Spleen (tissue), 11 donors: ENCODE data around the gene PEAR1. TPM values are rescaled to one million over a fixed set of nuclear protein-coding genes. Genes with fewer than 3 reads are reported as not detected.
A peak's percentile ranks its signal among the peaks of the same experiment; 100 is the strongest.

Source experiments
- DNase-seq: peaks from one replicate; pipeline ENCODE4 v3.0.0-alpha.2; 2020
- H3K27ac ChIP-seq, 8 donors: fragments of 200-600 bp; sonication (generic) in 7 of 8; 1 replicate in 4 of 8; 2 replicates in 4 of 8; pipeline versions ENCODE4 v1.5.0 to v1.8.0; 2016 to 2021; ENCODE audit warnings: inconsistent platforms in 4 of 8, mild to moderate bottlenecking in 4 of 8, moderate library complexity in 1 of 8
- H3K27me3 ChIP-seq, 7 donors: fragments of 200-600 bp; sonication (generic) in 6 of 7; replicated peaks in 1 of 7; 1 replicate in 4 of 7; 2 replicates in 3 of 7; pipeline versions ENCODE4 v1.5.0 to v1.8.0; 2016 to 2021; ENCODE audit warnings: inconsistent platforms in 3 of 7, mild to moderate bottlenecking in 1 of 7
- H3K36me3 ChIP-seq, 6 donors: fragments of 200-600 bp; sonication (generic) in 5 of 6; 1 replicate in 4 of 6; 2 replicates in 2 of 6; pipeline versions ENCODE4 v1.5.0 to v1.8.0; 2016 to 2021; ENCODE audit warnings: inconsistent platforms in 2 of 6
- H3K4me1 ChIP-seq, 6 donors: fragments of 200-600 bp; sonication (generic) in 5 of 6; 1 replicate in 3 of 6; 2 replicates in 3 of 6; pipeline versions ENCODE4 v1.5.0 to v1.8.0; 2016 to 2021; ENCODE audit warnings: inconsistent platforms in 3 of 6
- H3K4me3 ChIP-seq, 8 donors: fragments of 200-600 bp; sonication (generic) in 7 of 8; 1 replicate in 4 of 8; 2 replicates in 4 of 8; pipeline versions ENCODE4 v1.5.0 to v1.8.0; 2016 to 2021; ENCODE audit warnings: inconsistent platforms in 4 of 8, mild to moderate bottlenecking in 4 of 8, moderate library complexity in 2 of 8
- H3K9me3 ChIP-seq, 8 donors: fragments of 200-600 bp; sonication (generic) in 7 of 8; 1 replicate in 4 of 8; 2 replicates in 4 of 8; pipeline versions ENCODE4 v1.5.0 to v1.8.0; 2016 to 2021; ENCODE audit warnings: inconsistent platforms in 4 of 8
- POLR2A ChIP-seq, 3 donors: fragments of 450-650 bp; IDR thresholded peaks; one replicate each; pipeline ENCODE4 v1.5.1; 2017; ENCODE audit warnings: antibody characterized with exemption in 3 of 3, mild to moderate bottlenecking in 1 of 3
- POLR2AphosphoS5 ChIP-seq, 3 donors: sonication (generic); formaldehyde crosslinking; IDR thresholded peaks; one replicate each; pipeline ENCODE4 v1.5.1; 2017; ENCODE audit warnings: antibody characterized with exemption in 3 of 3
- WGBS, 5 donors: extraction: QIAGEN DNeasy Blood & Tissue Kit in 3 of 5; methylation state at CpG; one replicate each; pipeline versions ENCODE4 v1.1.5 to v1.1.7; 2013 to 2018; 5-methylcytosine and 5-hydroxymethylcytosine counted together
- intact Hi-C: fragments of 100-400 bp; cut with DNase I; formaldehyde crosslinking; loops from one replicate; pipeline ENCODE4 v1.15.0; 2023; ENCODE audit warnings: low total_unique reads
- polyA plus RNA-seq, 3 donors: library from polyadenylated mRNA; stranded (reverse); fragments of 200-250 nt; gene quantifications; one replicate each; pipeline ENCODE4 v1.2.1, GENCODE V29; 2013
- total RNA-seq, 7 donors: library from RNA; depleted of rRNA in 3 of 7; stranded (reverse); fragments of >200 nt in 3 of 7; fragmentation: NEBNext Ultra II Directional in 4 of 7; extraction: Animal tissue kit (Norgen Biotek cat#: 25700) in 4 of 7; gene quantifications; one replicate each; pipeline versions ENCODE4 v1.1.0 to v1.2.1, GENCODE V29; 2016 to 2021
- TF ChIP-seq, protein P1 (sequence below), 11 experiments: fragments of 200-600 bp in 7 of 11; fragments of 450-650 bp in 4 of 11; sonication (generic) in 4 of 11; IDR thresholded peaks in 8 of 11; conservative IDR thresholded peaks in 3 of 11; 1 replicate in 7 of 11; 2 replicates in 4 of 11; pipeline versions ENCODE4 v1.4.0 to v1.8.0; 2016 to 2021; ENCODE audit warnings: antibody characterized with exemption in 11 of 11, inconsistent platforms in 4 of 11, mild to moderate bottlenecking in 1 of 11
- donor health status: healthy with polysubstance abuse.
- donor health status: DM: no; HTN: no; CAD: no; lungs with moderate emphysema.
- donor health status: DM: no; HTN: no; CAD: no.
- donor health status: Bipolar disorder and iron deficiency.
- donor health status: healthy.
- donor health status: DM: no; HTN: no; CAD: no.
- donor health status: DM: yes; HTN: yes; CAD: no.

PEAR1 gene
- total and polyA plus RNA-seq, 10 donors: 1.4 to 28.3 (median 20.2) TPM

DNA sequence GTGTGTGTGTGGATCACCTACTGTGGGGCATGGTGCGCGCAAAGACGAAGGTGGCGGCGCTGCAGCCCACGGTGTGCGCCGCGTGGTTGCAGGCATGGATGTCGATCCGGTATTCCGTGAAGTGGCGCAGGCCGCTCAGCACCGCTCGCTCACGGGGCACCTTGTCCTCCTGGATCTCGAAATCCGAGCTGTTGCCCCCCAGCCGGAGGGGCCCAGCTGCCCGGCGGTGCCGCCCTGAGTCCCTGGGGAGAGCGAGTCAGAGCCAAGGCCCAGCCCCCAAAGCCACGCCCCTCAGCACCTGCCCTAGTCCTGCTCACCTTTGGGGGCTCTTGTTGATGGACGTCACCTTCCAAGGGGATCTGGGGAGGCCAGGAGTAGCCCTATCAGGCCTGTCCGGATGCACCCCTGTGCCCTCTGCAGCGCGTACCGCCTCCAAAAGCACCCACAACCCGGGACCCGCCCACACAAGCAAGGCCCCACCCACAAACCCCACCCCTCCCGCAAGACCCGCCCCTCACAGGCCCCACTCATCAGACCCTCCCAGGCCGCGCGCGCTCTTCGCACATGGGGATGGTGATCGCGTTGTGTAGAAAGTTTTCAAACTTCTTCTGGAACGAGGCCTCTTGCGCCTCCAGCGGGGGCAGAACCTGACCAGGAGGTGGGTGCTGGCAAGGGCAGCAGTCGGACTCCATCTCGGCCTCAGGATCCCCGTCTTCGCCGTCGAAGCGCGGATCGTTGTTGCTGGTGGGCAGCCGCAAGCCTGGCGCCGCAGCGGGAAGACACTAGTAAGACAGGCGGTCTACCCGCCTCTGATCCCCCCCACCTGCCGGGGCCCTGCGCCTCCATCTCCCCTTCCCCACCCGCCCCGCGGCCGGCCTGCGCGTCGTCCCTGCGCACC lies 48.2 kb upstream of the PEAR1 start:
- intact Hi-C loops: no loop called here
- DNase-seq: peak; percentile 56
- Histone ChIP-seq H3K36me3 (no peaks in the 10 kb centered on the region), H3K9me3 (no peaks in the 10 kb centered on the region), H3K4me3 (peak overlapping the region in 1 of 8 donors; percentile 48), H3K27ac (no peak overlapping the region), H3K27me3 (peaks cover 3 to 99% (median 39%) of the 10 kb centered on the region in 7 donors), H3K4me1 (peaks cover 0 to 30% (median 16%) of the 10 kb centered on the region in 6 donors)
- 9 to 25% (median 15%) methylated on average over 19 to 69 of the region's 69 CpGs for WGBS, 5 donors
- TF ChIP-seq POLR2AphosphoS5 (IDR thresholded peaks at IDR 0.05) (no peak), POLR2A (IDR thresholded peaks at IDR 0.05) (no peak)
- TF ChIP-seq, protein P1, sequence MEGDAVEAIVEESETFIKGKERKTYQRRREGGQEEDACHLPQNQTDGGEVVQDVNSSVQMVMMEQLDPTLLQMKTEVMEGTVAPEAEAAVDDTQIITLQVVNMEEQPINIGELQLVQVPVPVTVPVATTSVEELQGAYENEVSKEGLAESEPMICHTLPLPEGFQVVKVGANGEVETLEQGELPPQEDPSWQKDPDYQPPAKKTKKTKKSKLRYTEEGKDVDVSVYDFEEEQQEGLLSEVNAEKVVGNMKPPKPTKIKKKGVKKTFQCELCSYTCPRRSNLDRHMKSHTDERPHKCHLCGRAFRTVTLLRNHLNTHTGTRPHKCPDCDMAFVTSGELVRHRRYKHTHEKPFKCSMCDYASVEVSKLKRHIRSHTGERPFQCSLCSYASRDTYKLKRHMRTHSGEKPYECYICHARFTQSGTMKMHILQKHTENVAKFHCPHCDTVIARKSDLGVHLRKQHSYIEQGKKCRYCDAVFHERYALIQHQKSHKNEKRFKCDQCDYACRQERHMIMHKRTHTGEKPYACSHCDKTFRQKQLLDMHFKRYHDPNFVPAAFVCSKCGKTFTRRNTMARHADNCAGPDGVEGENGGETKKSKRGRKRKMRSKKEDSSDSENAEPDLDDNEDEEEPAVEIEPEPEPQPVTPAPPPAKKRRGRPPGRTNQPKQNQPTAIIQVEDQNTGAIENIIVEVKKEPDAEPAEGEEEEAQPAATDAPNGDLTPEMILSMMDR (IDR thresholded peaks at IDR 0.05 in 8 of 11, conservative IDR thresholded peaks at IDR 0.05 in 3 of 11): no peak

DNA sequence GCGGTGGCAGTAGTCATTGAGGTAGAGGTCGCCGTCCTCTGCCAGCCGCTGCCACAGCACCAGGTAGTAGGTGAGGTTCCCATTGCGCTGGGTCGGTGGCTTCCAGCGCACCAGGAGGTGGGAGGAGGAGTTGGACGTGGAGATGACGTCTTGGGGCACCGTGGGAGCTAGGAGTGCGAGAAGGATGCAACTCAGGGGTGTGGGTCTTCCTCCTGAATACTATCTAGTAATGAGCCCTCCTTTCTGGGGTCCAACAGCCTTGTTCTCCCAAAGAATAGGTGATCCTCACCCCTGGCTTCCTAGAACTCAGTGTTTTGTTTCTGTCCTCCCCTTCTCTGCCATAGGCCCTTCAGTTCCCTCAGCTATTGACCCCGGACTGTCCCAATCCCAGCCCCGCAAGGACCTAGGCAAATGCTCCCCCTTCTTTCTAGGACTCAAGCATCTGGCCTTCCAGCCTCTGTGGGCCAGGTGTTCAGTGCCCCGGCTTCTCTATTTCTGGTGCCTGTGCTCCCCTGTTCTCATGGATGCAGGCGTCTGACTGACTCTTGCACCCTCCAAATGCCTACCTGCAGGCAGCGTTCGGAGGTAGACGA lies 47.5 kb upstream of the PEAR1 start:
- intact Hi-C loops: no loop called here
- Histone ChIP-seq H3K9me3 (no peaks in the 10 kb centered on the region), H3K27ac (no peak overlapping the region), H3K27me3 (peaks cover 3 to 96% (median 39%) of the 10 kb centered on the region in 7 donors), H3K4me3 (no peak overlapping the region), H3K36me3 (no peaks in the 10 kb centered on the region), H3K4me1 (peaks cover 0 to 30% (median 16%) of the 10 kb centered on the region in 6 donors)
- WGBS, 5 donors: 50 to 75% (median 60%) methylated on average over 7 to 18 of the region's 18 CpGs
- DNase-seq: no peak
- TF ChIP-seq POLR2AphosphoS5 (IDR thresholded peaks at IDR 0.05): no peak
- TF ChIP-seq POLR2A (IDR thresholded peaks at IDR 0.05): no peak
- TF ChIP-seq, protein P1 (IDR thresholded peaks at IDR 0.05 in 8 of 11, conservative IDR thresholded peaks at IDR 0.05 in 3 of 11): no peak

DNA sequence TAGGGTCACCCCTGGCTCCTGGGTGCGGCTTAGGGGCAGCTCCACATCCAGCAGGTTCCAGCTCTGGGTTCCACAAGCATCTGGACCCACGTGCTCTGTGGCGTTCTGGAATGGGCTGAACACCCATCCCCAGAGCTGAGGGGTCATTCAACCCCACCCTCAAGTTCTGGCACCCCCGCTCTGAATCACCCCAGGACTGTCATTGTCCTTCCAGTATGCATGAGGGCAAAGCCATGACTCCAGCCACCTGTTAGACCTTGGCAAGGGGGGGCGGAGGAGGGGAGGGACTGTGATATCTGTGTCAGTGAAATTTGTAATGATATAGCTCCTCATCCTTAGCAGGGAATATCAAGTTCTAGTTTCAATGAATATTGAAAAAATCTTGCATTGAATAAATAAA lies 46.9 kb upstream of the PEAR1 start:
- no peak for DNase-seq
- WGBS, 5 donors: 80 to 95% (median 89%) methylated on average over 5 of the region's 5 CpGs
- intact Hi-C loops: no loop called here
- no peak overlapping the region for H3K4me3 ChIP-seq
- H3K27ac ChIP-seq: no peak overlapping the region
- TF ChIP-seq POLR2A (IDR thresholded peaks at IDR 0.05) (no peak), POLR2AphosphoS5 (IDR thresholded peaks at IDR 0.05) (no peak)
- TF ChIP-seq, protein P1 (IDR thresholded peaks at IDR 0.05 in 8 of 11, conservative IDR thresholded peaks at IDR 0.05 in 3 of 11): no peak
- H3K4me1 ChIP-seq: peaks cover 0 to 30% (median 16%) of the 10 kb centered on the region in 6 donors
- no peaks in the 10 kb centered on the region for H3K36me3 ChIP-seq
- peaks cover 3 to 93% (median 39%) of the 10 kb centered on the region in 7 donors for H3K27me3 ChIP-seq
- no peaks in the 10 kb centered on the region for H3K9me3 ChIP-seq
